ENCODE measurements around the gene THSD7B.

The THSD7B gene

DNA sequence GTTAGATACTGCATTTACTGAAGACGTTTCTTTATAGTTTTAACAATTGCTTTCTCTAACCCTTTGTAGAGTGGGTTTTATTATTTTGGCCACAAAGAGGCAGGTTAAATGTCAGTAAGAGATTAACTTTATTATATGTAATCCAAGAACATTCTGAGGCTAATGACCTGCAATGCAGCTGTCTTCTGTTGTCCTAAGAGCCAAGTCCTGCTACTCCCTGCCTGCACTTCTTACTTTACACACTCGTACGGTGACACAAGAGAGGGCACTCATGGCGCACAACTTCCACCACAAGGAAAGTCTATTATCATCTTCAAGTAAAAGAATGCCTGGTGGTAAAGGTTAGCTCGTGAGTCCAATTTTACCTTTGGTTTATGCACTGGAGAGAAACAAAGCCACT is 727.9 kb downstream of the THSD7B start:
- no peak for TF ChIP-seq CTCF (IDR thresholded peaks at IDR 0.05; ENCODE audit: low read depth, low read length, missing control alignments)
- no peak overlapping the region for H3K4me3 ChIP-seq (ENCODE audit: low read depth, low read length)
- no peak for DNase-seq (ENCODE audit: low read depth)

GRCh38 chr2:137500599-137500998 is 735.3 kb downstream of the THSD7B start:
- no peak for TF ChIP-seq CTCF (IDR thresholded peaks at IDR 0.05; ENCODE audit: low read depth, low read length, missing control alignments)
- no peak for DNase-seq (ENCODE audit: low read depth)
- H3K4me3 ChIP-seq (ENCODE audit: low read depth, low read length), result no peak overlapping the region

DNA sequence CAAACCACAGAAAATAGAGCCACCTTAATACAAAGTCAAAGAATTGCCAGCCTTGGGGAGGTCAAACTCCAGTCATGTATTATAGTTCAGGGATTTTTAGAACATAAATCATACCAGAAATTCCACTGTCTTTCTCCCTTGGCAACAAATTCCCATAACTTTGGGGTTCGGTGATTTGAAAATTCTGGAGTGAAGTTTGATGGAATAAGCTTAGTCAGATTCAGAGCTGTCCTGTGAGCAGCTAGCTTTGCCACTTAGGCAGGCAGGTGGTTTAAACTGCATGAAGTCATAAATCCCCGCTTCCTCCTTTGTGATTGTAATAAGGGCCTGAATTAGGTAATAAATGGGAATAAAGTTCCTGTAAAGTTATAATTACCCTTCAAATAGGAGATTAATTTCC is 741.9 kb downstream of the THSD7B start:
- no peak for DNase-seq (ENCODE audit: low read depth)
- no peak for TF ChIP-seq CTCF (IDR thresholded peaks at IDR 0.05; ENCODE audit: low read depth, low read length, missing control alignments)
- H3K4me3 ChIP-seq (ENCODE audit: low read depth, low read length), result no peak overlapping the region

GRCh38 chr2:137508739-137509384 is 743.5 kb downstream of the THSD7B start:
- no peak overlapping the region for H3K4me3 ChIP-seq (ENCODE audit: low read depth, low read length)
- no peak for DNase-seq (ENCODE audit: low read depth)
- no peak for TF ChIP-seq CTCF (IDR thresholded peaks at IDR 0.05; ENCODE audit: low read depth, low read length, missing control alignments)

DNA sequence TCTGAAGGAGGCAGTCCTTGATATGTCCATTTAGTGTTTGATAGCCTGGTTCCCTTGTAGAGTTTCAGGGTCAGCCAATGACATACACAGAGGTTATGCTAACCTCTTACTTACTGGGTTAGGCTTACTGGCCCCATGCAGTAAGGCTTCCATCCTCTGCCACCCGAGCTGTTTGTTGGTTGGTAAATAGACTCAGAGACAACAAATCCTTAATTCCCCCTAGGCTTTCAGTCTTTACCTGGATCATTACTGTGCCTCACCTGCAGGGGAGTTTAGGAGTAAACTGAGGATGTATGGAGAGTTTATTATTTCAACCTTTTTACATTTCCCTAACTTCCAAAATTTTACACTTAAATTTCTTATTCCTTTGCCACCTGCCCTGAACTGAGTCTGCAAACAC is 746.2 kb downstream of the THSD7B start:
- no peak for DNase-seq (ENCODE audit: low read depth)
- no peak for TF ChIP-seq CTCF (IDR thresholded peaks at IDR 0.05; ENCODE audit: low read depth, low read length, missing control alignments)
- no peak overlapping the region for H3K4me3 ChIP-seq (ENCODE audit: low read depth, low read length)

GRCh38 chr2:137521653-137522619 is 756.6 kb downstream of the THSD7B start:
- TF ChIP-seq CTCF (IDR thresholded peaks at IDR 0.05; ENCODE audit: low read depth, low read length, missing control alignments), result no peak
- H3K4me3 ChIP-seq (ENCODE audit: low read depth, low read length), result no peak overlapping the region
- no peak for DNase-seq (ENCODE audit: low read depth)

Data from GM12864 (cell line).